Measurements from ENCODE around the gene IFI30.

- TF ChIP-seq POLR2A (IDR thresholded peaks at IDR 0.05) (no peak), CTCF (IDR thresholded peaks at IDR 0.05) (no peak)
These were observed 28.1 kb upstream of the IFI30 start for GRCh38 chr19:18145391-18145999.
